Hepatocyte (in vitro differentiated cells): ENCODE measurements around the gene DDX41. TPM values are rescaled to one million over a fixed set of nuclear protein-coding genes. Genes with fewer than 3 reads are reported as not detected.

Source experiments
- DNase-seq: peaks from one replicate; pipeline ENCODE4 v3.0.0-alpha.2; 2016; ENCODE audit warnings: low spot score
- H2AFZ ChIP-seq: fragments of 200-600 bp; sonication (generic); 2 replicates; pipeline ENCODE4 v1.6.0; 2016; ENCODE audit warnings: antibody characterized with exemption, mild to moderate bottlenecking
- H3K27ac ChIP-seq: fragments of 200-600 bp; sonication (generic); 2 replicates; pipeline ENCODE4 v1.5.1; 2016; ENCODE audit warnings: mild to moderate bottlenecking
- H3K27me3 ChIP-seq: fragments of 200-600 bp; sonication (generic); 2 replicates; pipeline ENCODE4 v1.6.1; 2016
- H3K36me3 ChIP-seq: fragments of 200-600 bp; sonication (generic); replicated peaks from 2 replicates; pipeline ENCODE4 v1.5.1; 2016; ENCODE audit warnings: low read depth; ENCODE audit not compliant: insufficient read depth
- H3K4me1 ChIP-seq: fragments of 200-600 bp; sonication (generic); 2 replicates; pipeline ENCODE4 v1.5.1; 2016; ENCODE audit warnings: mild to moderate bottlenecking, moderate library complexity; ENCODE audit not compliant: insufficient read depth
- H3K4me2 ChIP-seq: fragments of 200-600 bp; sonication (generic); 2 replicates; pipeline ENCODE4 v1.6.0; 2016
- H3K4me3 ChIP-seq: fragments of 200-600 bp; sonication (generic); 2 replicates; pipeline ENCODE4 v1.5.1; 2016; ENCODE audit warnings: mild to moderate bottlenecking
- H3K79me2 ChIP-seq: fragments of 200-600 bp; sonication (generic); 2 replicates; pipeline ENCODE4 v1.6.0; 2017; ENCODE audit warnings: mild to moderate bottlenecking
- H3K9me2 ChIP-seq: fragments of 200-600 bp; sonication (generic); replicated peaks from 2 replicates; pipeline ENCODE4 v1.6.0; 2017; ENCODE audit warnings: mild to moderate bottlenecking; ENCODE audit not compliant: insufficient read depth
- H3K9me3 ChIP-seq: fragments of 200-600 bp; sonication (generic); 2 replicates; pipeline ENCODE4 v1.5.1; 2016; ENCODE audit warnings: low read depth, mild to moderate bottlenecking
- H4K20me1 ChIP-seq: fragments of 200-600 bp; sonication (generic); 2 replicates; pipeline ENCODE4 v1.6.0; 2016; ENCODE audit warnings: mild to moderate bottlenecking; ENCODE audit not compliant: insufficient read depth, poor library complexity, severe bottlenecking
- CTCF ChIP-seq: fragments of 200-600 bp; sonication (generic); IDR thresholded peaks from 2 replicates; pipeline ENCODE4 v1.5.1; 2016; ENCODE audit warnings: antibody characterized with exemption, mild to moderate bottlenecking; ENCODE audit not compliant: poor library complexity
- EZH2 ChIP-seq: fragments of 200-600 bp; sonication (generic); IDR thresholded peaks from 2 replicates; pipeline ENCODE4 v1.6.1; 2016; ENCODE audit warnings: antibody characterized with exemption, mild to moderate bottlenecking, borderline replicate concordance
- EZH2phosphoT487 ChIP-seq: fragments of 200-600 bp; sonication (generic); IDR thresholded peaks from one replicate; pipeline ENCODE4 v1.6.1; 2018; ENCODE audit warnings: antibody characterized with exemption, mild to moderate bottlenecking, low read depth, moderate library complexity; ENCODE audit not compliant: unreplicated experiment, severe bottlenecking
- WGBS: methylation state at CpG from one replicate; pipeline ENCODE4 v1.1.6; 2016; ENCODE audit warnings: low lambda C conversion rate; ENCODE audit errors: missing lambda C conversion rate; 5-methylcytosine and 5-hydroxymethylcytosine counted together
- polyA plus RNA-seq: library from polyadenylated mRNA; unstranded; fragments of >200 nt; fragmentation: Nextera tagmentation; extraction: Ambion mirVana; gene quantifications from 2 replicates; pipeline ENCODE4 v1.2.1, GENCODE V29; 2016
- total RNA-seq: library from RNA; depleted of rRNA; stranded (reverse); fragments of >200 nt; gene quantifications from 2 replicates; pipeline ENCODE4 v1.2.3, GENCODE V29; 2014

The DDX41 gene
- total and polyA plus RNA-seq, 2 experiments from 2014 or later: 45.0 to 50.7 TPM

- Histone ChIP-seq H3K4me3 (no peak overlapping the region), H3K79me2 (no peaks in the 10 kb centered on the region), H3K4me2 (no peak overlapping the region), H3K4me1 (peaks cover 13% of the 10 kb centered on the region), H2AFZ (no peak overlapping the region), H3K36me3 (no peaks in the 10 kb centered on the region), H3K27ac (no peak overlapping the region), H4K20me1 (no peaks in the 10 kb centered on the region), H3K9me3 (no peaks in the 10 kb centered on the region), H3K9me2 (no peaks in the 10 kb centered on the region), H3K27me3 (no peaks in the 10 kb centered on the region)
- WGBS: 70% methylated on average over 9 of the region's 9 CpGs
- TF ChIP-seq CTCF (no peak), EZH2phosphoT487 (no peak), EZH2 (no peak)
- no peak for DNase-seq
Observed at GRCh38 chr5:177501874-177502678, 14.7 kb downstream of the DDX41 start.

- no peaks in the 10 kb centered on the region for H4K20me1 ChIP-seq
- H3K36me3 ChIP-seq: no peaks in the 10 kb centered on the region
- 25% methylated on average over 10 of the region's 10 CpGs for WGBS
- peak; percentile 96 for DNase-seq
- no peaks in the 10 kb centered on the region for H3K27me3 ChIP-seq
- H3K4me1 ChIP-seq: peaks cover 20% of the 10 kb centered on the region
- peak overlapping the region; percentile 2 for H3K27ac ChIP-seq
- no peak overlapping the region for H2AFZ ChIP-seq
- peaks cover 2% of the 10 kb centered on the region for H3K79me2 ChIP-seq
- H3K4me3 ChIP-seq: no peak overlapping the region
- TF ChIP-seq EZH2 (no peak), CTCF (peak; percentile 98), EZH2phosphoT487 (no peak)
- no peaks in the 10 kb centered on the region for H3K9me3 ChIP-seq
- H3K9me2 ChIP-seq: no peaks in the 10 kb centered on the region
- H3K4me2 ChIP-seq: no peak overlapping the region
Observed at GRCh38 chr5:177500685-177501522, 15.9 kb downstream of the DDX41 start.

GRCh38 chr5:177499842-177500241 lies 16.9 kb downstream of the DDX41 start:
- WGBS: 78% methylated on average over 5 of the region's 6 CpGs
- DNase-seq: no peak
- peaks cover 29% of the 10 kb centered on the region for H3K4me1 ChIP-seq

More at GRCh38 chr5:177499842-177500241, 16.9 kb downstream of the DDX41 start:
- H3K27me3 ChIP-seq: no peaks in the 10 kb centered on the region
- no peak for TF ChIP-seq CTCF
- TF ChIP-seq EZH2: no peak
- TF ChIP-seq EZH2phosphoT487: no peak
- H3K27ac ChIP-seq: no peak overlapping the region
- H3K36me3 ChIP-seq: no peaks in the 10 kb centered on the region
- no peaks in the 10 kb centered on the region for H3K9me2 ChIP-seq
- no peak overlapping the region for H3K4me2 ChIP-seq
- no peaks in the 10 kb centered on the region for H3K9me3 ChIP-seq
- no peak overlapping the region for H2AFZ ChIP-seq
- H4K20me1 ChIP-seq: no peaks in the 10 kb centered on the region
- H3K79me2 ChIP-seq: peaks cover 2% of the 10 kb centered on the region
- no peak overlapping the region for H3K4me3 ChIP-seq
